HCT116 (cell line): ENCODE data around the gene ACER3. TPM values are rescaled to one million over a fixed set of nuclear protein-coding genes. Genes with fewer than 3 reads are reported as not detected.

ENCODE experiments used
- ATAC-seq: fragments of 200-7000 bp; cut with Tn5 transposase; 2 replicates; pipeline ENCODE4 v1.9.1; 2020; ENCODE audit warnings: mild to moderate bottlenecking, moderate library complexity
- BruUV-seq: library from RNA; stranded (reverse); fragments of 400-500 nt; replicated peaks from 2 replicates; lab custom pipeline; 2021; lab: Mats Ljungman, UMichigan
- CTCF ChIA-PET: fragments of 300-600 bp; sonication (Branson Sonifier 250); formaldehyde crosslinking; loops from one replicate; lab custom pipeline; 2021; ENCODE audit warnings: antibody characterized with exemption; lab: Charles Lee
- POLR2A ChIA-PET: fragments of 300-600, 350-600 bp; sonication (Branson Sonifier 250); formaldehyde crosslinking; loops from one replicate; lab custom pipeline; 2021; ENCODE audit warnings: antibody characterized with exemption; lab: Charles Lee
- RAD21 ChIA-PET, 2 experiments: fragments of 300-600 bp; sonication (Branson Sonifier 250); formaldehyde crosslinking; loops; one replicate each; lab custom pipeline; 2023; ENCODE audit warnings: low total read pairs in 2 of 2; ENCODE audit not compliant: uncharacterized antibody in 2 of 2, unreplicated experiment in 2 of 2, low non-redundant PET in 1 of 2; lab: Charles Lee
- DNase-seq: peaks from one replicate; pipeline ENCODE4 v3.0.0-alpha.2; 2010; ENCODE audit warnings: low read depth, low spot score
- H2AFZ ChIP-seq: fragments of 200-600 bp; shearing (Covaris generic), sonication (generic); 2 replicates; pipeline ENCODE4 v1.6.1; 2017; ENCODE audit warnings: low read depth, mixed run types, mixed read lengths, antibody characterized with exemption, low read length; ENCODE audit not compliant: poor library complexity, severe bottlenecking
- H3K27ac ChIP-seq: 2 replicates; pipeline ENCODE4 v1.5.1; 2012; ENCODE audit warnings: low read depth, low read length
- H3K27me3 ChIP-seq: fragments of 200-600 bp; sonication (generic); 2 replicates; pipeline ENCODE4 v1.6.1; 2016; ENCODE audit warnings: mixed run types, low read length, mixed read lengths; ENCODE audit not compliant: insufficient read depth
- H3K36me3 ChIP-seq, 2 experiments: fragments of 200-500 bp in 1 of 2; fragments of 200-600 bp in 1 of 2; sonication (Bioruptor generic) in 1 of 2; sonication (generic) in 1 of 2; 2 replicates each; pipeline versions ENCODE4 v1.5.1 to v1.6.1; 2014 to 2016; ENCODE audit warnings: low read length in 2 of 2, inconsistent platforms in 1 of 2, mixed read lengths in 1 of 2, mixed run types in 1 of 2; ENCODE audit not compliant: insufficient read depth in 2 of 2, control insufficient read depth in 1 of 2
- H3K4me1 ChIP-seq, 2 experiments: fragments of 200-600 bp in 1 of 2; sonication (generic) in 1 of 2; 2 replicates each; pipeline versions ENCODE4 v1.5.1 to v1.6.1; 2012 to 2017; ENCODE audit warnings: low read length in 2 of 2, inconsistent platforms in 1 of 2, mild to moderate bottlenecking in 1 of 2, mixed read lengths in 1 of 2, mixed run types in 1 of 2, moderate library complexity in 1 of 2; ENCODE audit not compliant: insufficient read depth in 2 of 2, control insufficient read depth in 1 of 2
- H3K4me2 ChIP-seq: fragments of 200-600 bp; sonication (generic); 2 replicates; pipeline ENCODE4 v1.6.1; 2017; ENCODE audit warnings: mixed run types, low read length, mixed read lengths
- H3K4me3 ChIP-seq, 2 experiments: fragments of 200-600 bp in 1 of 2; sonication (generic) in 1 of 2; replicated peaks in 1 of 2; 2 replicates each; pipeline ENCODE4 v1.5.1; 2011 to 2016; ENCODE audit warnings: low read length in 2 of 2, control low read depth in 1 of 2, low read depth in 1 of 2, mild to moderate bottlenecking in 1 of 2, mixed read lengths in 1 of 2, mixed run types in 1 of 2
- H3K79me2 ChIP-seq: fragments of 200-600 bp; sonication (generic); 2 replicates; pipeline ENCODE4 v1.6.1; 2017; ENCODE audit warnings: mild to moderate bottlenecking, mixed run types, low read length, moderate library complexity, mixed read lengths; ENCODE audit not compliant: insufficient read depth
- H3K9ac ChIP-seq: fragments of 200-600 bp; sonication (generic); 2 replicates; pipeline ENCODE4 v1.6.1; 2016; ENCODE audit warnings: low read length, mixed read lengths
- H3K9me2 ChIP-seq: fragments of 200-600 bp; sonication (generic), shearing (Covaris generic); 2 replicates; pipeline ENCODE4 v1.6.1; 2017; ENCODE audit warnings: mixed run types, mild to moderate bottlenecking, moderate library complexity; ENCODE audit not compliant: insufficient read depth
- H3K9me3 ChIP-seq, 2 experiments: fragments of 200-500 bp in 1 of 2; fragments of 200-600 bp in 1 of 2; sonication (Bioruptor generic) in 1 of 2; sonication (generic) in 1 of 2; 2 replicates each; pipeline ENCODE4 v1.6.1; 2014 to 2017; ENCODE audit warnings: low read length in 2 of 2, mixed read lengths in 2 of 2, inconsistent platforms in 1 of 2, low read depth in 1 of 2, mild to moderate bottlenecking in 1 of 2, mixed run types in 1 of 2, moderate library complexity in 1 of 2; ENCODE audit not compliant: control insufficient read depth in 1 of 2, insufficient read depth in 1 of 2
- H4K20me1 ChIP-seq: fragments of 200-600 bp; sonication (generic), shearing (Covaris generic); 2 replicates; pipeline ENCODE4 v1.6.1; 2017; ENCODE audit warnings: mixed run types, mild to moderate bottlenecking, moderate library complexity; ENCODE audit not compliant: insufficient read depth
- ATF3 ChIP-seq: IDR thresholded peaks from 2 replicates; pipeline ENCODE4 v1.6.1; 2012
- CBX3 ChIP-seq: IDR thresholded peaks from 2 replicates; pipeline ENCODE4 v1.6.1; 2012; ENCODE audit warnings: low read depth
- CEBPB ChIP-seq: IDR thresholded peaks from 2 replicates; pipeline ENCODE4 v1.6.1; 2012; ENCODE audit warnings: low read depth
- EGR1 ChIP-seq: IDR thresholded peaks from 2 replicates; pipeline ENCODE4 v1.6.1; 2012; ENCODE audit warnings: low read depth
- EZH2 ChIP-seq: fragments of 200-600 bp; sonication (generic); IDR thresholded peaks from 2 replicates; pipeline ENCODE4 v1.6.1; 2017; ENCODE audit warnings: antibody characterized with exemption, mixed run types
- EZH2phosphoT487 ChIP-seq: fragments of 200-600 bp; IDR thresholded peaks from 2 replicates; pipeline ENCODE4 v1.6.1; 2018; ENCODE audit warnings: antibody characterized with exemption, borderline replicate concordance
- JUND ChIP-seq: IDR thresholded peaks from 2 replicates; pipeline ENCODE4 v1.6.1; 2012
- POLR2A ChIP-seq: IDR thresholded peaks from 2 replicates; pipeline ENCODE4 v1.7.0; 2011; ENCODE audit warnings: borderline replicate concordance; ENCODE audit not compliant: insufficient read depth, insufficient read length; ENCODE audit errors: extremely low read depth
- POLR2AphosphoS5 ChIP-seq: IDR thresholded peaks from 2 replicates; pipeline ENCODE4 v1.6.1; 2011; ENCODE audit warnings: mild to moderate bottlenecking, low read depth, low read length, moderate library complexity
- REST ChIP-seq: IDR thresholded peaks from 2 replicates; pipeline ENCODE4 v1.6.1; 2012; ENCODE audit warnings: low read depth
- TCF7L2 ChIP-seq: IDR thresholded peaks from 2 replicates; pipeline ENCODE4 v1.7.0; 2011; ENCODE audit warnings: borderline replicate concordance, inconsistent platforms; ENCODE audit not compliant: insufficient read depth, insufficient read length; ENCODE audit errors: extremely low read depth
- YY1 ChIP-seq: IDR thresholded peaks from 2 replicates; pipeline ENCODE4 v1.6.1; 2011; ENCODE audit warnings: low read length, low read depth, moderate library complexity, mild to moderate bottlenecking; ENCODE audit not compliant: insufficient replicate concordance; ENCODE audit errors: extremely low read depth
- ZBTB33 ChIP-seq: IDR thresholded peaks from 2 replicates; pipeline ENCODE4 v1.6.1; 2011; ENCODE audit warnings: mild to moderate bottlenecking, low read length, moderate library complexity; ENCODE audit not compliant: insufficient replicate concordance; ENCODE audit errors: extremely low read depth
- ZFX ChIP-seq: fragments of 450-650 bp; IDR thresholded peaks from 2 replicates; pipeline ENCODE4 v1.6.1; 2017
- intact Hi-C: fragments of 100-400 bp; cut with micrococcal nuclease; formaldehyde crosslinking; loops from 2 replicates; pipeline ENCODE4 v1.10.0; 2022
- total RNA-seq: library from RNA; stranded (reverse); gene quantifications from one replicate; pipeline ENCODE4 v1.2.1, GENCODE V29; 2021; ENCODE audit not compliant: unreplicated experiment

ACER3 gene
- total RNA-seq, 1 experiment from 2014 or later: 19.1 TPM

GRCh38 chr11:76944225-76944624 is 83.5 kb downstream of the ACER3 start:
- Histone ChIP-seq H4K20me1 (no peaks in the 10 kb centered on the region), H3K9me2 (no peaks in the 10 kb centered on the region), H3K27ac (no peak overlapping the region), H3K27me3 (no peaks in the 10 kb centered on the region), H2AFZ (no peak overlapping the region), H3K9me3 (no peaks in the 10 kb centered on the region; a peak in 1 of 4 replicates), H3K79me2 (no peaks in the 10 kb centered on the region), H3K4me3 (no peak overlapping the region), H3K4me1 (no peaks in the 10 kb centered on the region), H3K36me3 (no peaks in the 10 kb centered on the region), H3K9ac (no peak overlapping the region), H3K4me2 (no peak overlapping the region)
- RAD21 ChIA-PET: no interaction called here
- ATAC-seq: no peak
- BruUV-seq: no TSS peak
- POLR2A ChIA-PET: no interaction called here
- CTCF ChIA-PET: no interaction called here
- DNase-seq: no peak
- TF ChIP-seq POLR2A (no peak), CEBPB (no peak), JUND (no peak), EZH2 (no peak), CBX3 (no peak), ATF3 (no peak), EGR1 (no peak), ZBTB33 (no peak), POLR2AphosphoS5 (no peak), EZH2phosphoT487 (no peak), ZFX (no peak), REST (no peak), YY1 (no peak), TCF7L2 (no peak)
- intact Hi-C loops: no loop called here
